HEK293 (cell line): ENCODE data around the gene SLC31A1.

Experiments
- CTCF ChIA-PET: fragments of 350-600 bp; formaldehyde crosslinking; extraction: SDS; loops from one replicate; lab custom pipeline; 2021; ENCODE audit warnings: antibody characterized with exemption; lab: Yijun Ruan, JAX
- POLR2A ChIA-PET: fragments of 300-600 bp; formaldehyde crosslinking; extraction: SDS; loops from one replicate; lab custom pipeline; 2020; ENCODE audit warnings: antibody characterized with exemption, inconsistent platforms; lab: Yijun Ruan, JAX
- H3K27ac ChIP-seq: fragments of 200-500 bp; sonication (Bioruptor generic); 2 replicates; pipeline ENCODE4 v1.5.1; 2014; ENCODE audit warnings: low read depth, low read length, control low read depth, inconsistent platforms; ENCODE audit errors: extremely low read depth
- H3K36me3 ChIP-seq, 2 experiments: fragments of 200-500 bp in 1 of 2; sonication (Bioruptor generic) in 1 of 2; 1 replicate in 1 of 2; 2 replicates in 1 of 2; pipeline ENCODE4 v1.5.1; 2014 to 2017; ENCODE audit warnings: inconsistent platforms in 2 of 2, low read length in 2 of 2; ENCODE audit not compliant: control insufficient read depth in 2 of 2, insufficient read depth in 1 of 2
- H3K4me1 ChIP-seq: fragments of 200-500 bp; sonication (Bioruptor generic); 2 replicates; pipeline ENCODE4 v1.5.1; 2014; ENCODE audit warnings: mild to moderate bottlenecking, low read length, inconsistent platforms; ENCODE audit not compliant: control insufficient read depth, insufficient read depth
- H3K4me3 ChIP-seq: 2 replicates; pipeline ENCODE4 v1.5.1; 2011; ENCODE audit warnings: low read depth, mild to moderate bottlenecking, control low read depth, low read length, moderate library complexity
- H3K9me3 ChIP-seq: fragments of 200-500 bp; sonication (Bioruptor generic); 2 replicates; pipeline ENCODE4 v1.5.1; 2014; ENCODE audit warnings: low read depth, low read length, inconsistent platforms; ENCODE audit not compliant: control insufficient read depth, insufficient read depth
- GLI4 ChIP-seq: fragments of 450-650 bp; formaldehyde crosslinking; IDR thresholded peaks from 2 replicates; pipeline ENCODE4 v1.5.1; 2016; ENCODE audit warnings: missing biosample characterization, missing genetic modification characterization
- IKZF3 ChIP-seq: fragments of 450-650 bp; IDR thresholded peaks from 2 replicates; pipeline ENCODE4 v1.5.0; 2018; ENCODE audit warnings: missing biosample characterization, mild to moderate bottlenecking, missing genetic modification characterization, moderate library complexity
- OSR2 ChIP-seq: fragments of 450-650 bp; formaldehyde crosslinking; IDR thresholded peaks from 2 replicates; pipeline ENCODE4 v1.5.1; 2016; ENCODE audit warnings: missing biosample characterization, missing genetic modification characterization
- OVOL3 ChIP-seq: fragments of 450-650 bp; formaldehyde crosslinking; IDR thresholded peaks from 2 replicates; pipeline ENCODE4 v1.5.1; 2016; ENCODE audit warnings: missing biosample characterization, missing genetic modification characterization
- SP2 ChIP-seq: fragments of 450-650 bp; formaldehyde crosslinking; IDR thresholded peaks from 2 replicates; pipeline ENCODE4 v1.5.1; 2016; ENCODE audit warnings: missing biosample characterization, missing genetic modification characterization
- YY2 ChIP-seq: fragments of 450-650 bp; formaldehyde crosslinking; IDR thresholded peaks from 2 replicates; pipeline ENCODE4 v1.5.1; 2016; ENCODE audit warnings: missing biosample characterization, missing genetic modification characterization
- ZBTB11 ChIP-seq: fragments of 450-650 bp; formaldehyde crosslinking; conservative IDR thresholded peaks from 2 replicates; pipeline ENCODE4 v1.5.1; 2016; ENCODE audit warnings: low read depth, missing biosample characterization, missing genetic modification characterization
- ZBTB20 ChIP-seq: fragments of 450-650 bp; formaldehyde crosslinking; IDR thresholded peaks from 2 replicates; pipeline ENCODE4 v1.5.1; 2016; ENCODE audit warnings: missing biosample characterization, missing genetic modification characterization
- ZBTB48 ChIP-seq: fragments of 450-650 bp; formaldehyde crosslinking; IDR thresholded peaks from 2 replicates; pipeline ENCODE4 v1.5.1; 2016; ENCODE audit warnings: missing biosample characterization, missing genetic modification characterization
- ZNF146 ChIP-seq: fragments of 450-650 bp; formaldehyde crosslinking; IDR thresholded peaks from 2 replicates; pipeline ENCODE4 v1.5.1; 2016; ENCODE audit warnings: missing biosample characterization, missing genetic modification characterization
- ZNF174 ChIP-seq: fragments of 450-650 bp; formaldehyde crosslinking; IDR thresholded peaks from 2 replicates; pipeline ENCODE4 v1.5.0; 2017; ENCODE audit warnings: missing biosample characterization, mild to moderate bottlenecking, missing genetic modification characterization
- ZNF23 ChIP-seq: fragments of 450-650 bp; formaldehyde crosslinking; IDR thresholded peaks from 2 replicates; pipeline ENCODE4 v1.5.1; 2016; ENCODE audit warnings: missing biosample characterization, missing genetic modification characterization, borderline replicate concordance
- ZNF248 ChIP-seq: fragments of 450-650 bp; formaldehyde crosslinking; IDR thresholded peaks from 2 replicates; pipeline ENCODE4 v1.5.1; 2017; ENCODE audit warnings: missing biosample characterization, missing genetic modification characterization
- ZNF324 ChIP-seq: fragments of 450-650 bp; formaldehyde crosslinking; IDR thresholded peaks from 2 replicates; pipeline ENCODE4 v1.5.1; 2016; ENCODE audit warnings: missing biosample characterization, missing genetic modification characterization
- ZNF341 ChIP-seq: fragments of 450-650 bp; formaldehyde crosslinking; IDR thresholded peaks from 2 replicates; pipeline ENCODE4; 2016; ENCODE audit warnings: low read depth, missing biosample characterization, missing genetic modification characterization
- ZNF354C ChIP-seq: fragments of 450-650 bp; formaldehyde crosslinking; IDR thresholded peaks from 2 replicates; pipeline ENCODE4 v1.5.1; 2016; ENCODE audit warnings: missing biosample characterization, missing genetic modification characterization, low read depth, borderline replicate concordance
- ZNF37A ChIP-seq: fragments of 450-650 bp; IDR thresholded peaks from 2 replicates; pipeline ENCODE4 v1.5.1; 2018; ENCODE audit warnings: missing biosample characterization, missing genetic modification characterization
- ZNF433 ChIP-seq: fragments of 450-650 bp; formaldehyde crosslinking; IDR thresholded peaks from 2 replicates; pipeline ENCODE4 v1.5.1; 2016; ENCODE audit warnings: missing biosample characterization, missing genetic modification characterization, low read depth
- ZNF521 ChIP-seq: fragments of 450-650 bp; formaldehyde crosslinking; IDR thresholded peaks from 2 replicates; pipeline ENCODE4 v1.5.1; 2017; ENCODE audit warnings: missing biosample characterization, mild to moderate bottlenecking, missing genetic modification characterization
- ZNF530 ChIP-seq: fragments of 450-650 bp; formaldehyde crosslinking; IDR thresholded peaks from 2 replicates; pipeline ENCODE4 v1.5.1; 2016; ENCODE audit warnings: low read depth, missing biosample characterization, missing genetic modification characterization
- ZNF623 ChIP-seq: fragments of 450-650 bp; formaldehyde crosslinking; IDR thresholded peaks from 2 replicates; pipeline ENCODE4 v1.5.1; 2016; ENCODE audit warnings: missing biosample characterization, missing genetic modification characterization
- ZNF670 ChIP-seq: fragments of 450-650 bp; formaldehyde crosslinking; IDR thresholded peaks from 2 replicates; pipeline ENCODE4 v1.5.1; 2016; ENCODE audit warnings: missing biosample characterization, missing genetic modification characterization, low read depth
- ZNF707 ChIP-seq: fragments of 450-650 bp; formaldehyde crosslinking; IDR thresholded peaks from 2 replicates; pipeline ENCODE4 v1.5.1; 2016; ENCODE audit warnings: missing biosample characterization, missing genetic modification characterization
- ZSCAN23 ChIP-seq: fragments of 450-650 bp; formaldehyde crosslinking; IDR thresholded peaks from 2 replicates; pipeline ENCODE4 v1.5.1; 2016; ENCODE audit warnings: missing biosample characterization, missing genetic modification characterization
- TF ChIP-seq, protein P1 (sequence below): fragments of 450-650 bp; formaldehyde crosslinking; IDR thresholded peaks from 2 replicates; pipeline ENCODE4 v1.5.1; 2016; ENCODE audit warnings: missing biosample characterization, missing genetic modification characterization
- TF ChIP-seq, protein P2 (sequence below): fragments of 450-650 bp; formaldehyde crosslinking; IDR thresholded peaks from 2 replicates; pipeline ENCODE4 v1.5.1; 2017; ENCODE audit warnings: missing biosample characterization, mild to moderate bottlenecking, missing genetic modification characterization, moderate library complexity
- TF ChIP-seq, protein P3 (sequence below): fragments of 450-650 bp; formaldehyde crosslinking; IDR thresholded peaks from 2 replicates; pipeline ENCODE4; 2016; ENCODE audit warnings: missing biosample characterization, missing genetic modification characterization
- TF ChIP-seq, protein P4 (sequence below): fragments of 450-650 bp; formaldehyde crosslinking; IDR thresholded peaks from 2 replicates; pipeline ENCODE4 v1.5.1; 2016; ENCODE audit warnings: missing biosample characterization, missing genetic modification characterization, low read depth

Gene SLC31A1

DNA sequence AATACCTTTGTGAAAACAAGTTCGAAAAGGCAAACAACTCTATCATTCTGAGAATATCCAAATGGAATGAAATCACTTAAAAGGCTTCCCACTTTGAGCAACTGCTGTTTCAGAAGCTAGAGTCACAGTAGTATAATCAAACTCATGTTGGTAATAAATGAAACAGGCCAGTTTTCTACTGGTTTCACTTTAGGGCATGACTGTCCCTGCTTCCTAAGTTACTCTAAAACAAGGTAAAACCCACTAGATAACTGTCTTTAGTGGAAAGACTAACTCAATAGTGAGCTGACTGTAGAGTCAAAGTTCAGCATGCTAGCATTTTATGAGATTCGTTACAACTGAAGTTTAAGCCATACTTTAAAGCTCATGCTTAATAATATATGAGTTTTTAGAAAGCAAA is 48.0 kb downstream of the SLC31A1 start:
- TF ChIP-seq SP2 (tag by site-specific recombination) (no peak), ZNF146 (tag by site-specific recombination) (no peak), ZBTB20 (tag by site-specific recombination) (no peak), ZNF23 (no peak), OSR2 (tag by site-specific recombination) (no peak), GLI4 (tag by site-specific recombination) (no peak), OVOL3 (tag by site-specific recombination) (no peak), ZSCAN23 (no peak), ZNF707 (no peak), ZNF670 (no peak), YY2 (no peak), ZNF521 (tag by site-specific recombination) (no peak), ZNF248 (tag by site-specific recombination) (no peak), ZNF530 (tag by site-specific recombination) (no peak)
- peaks cover 17 to 73% of the 10 kb centered on the region in 2 experiments for H3K36me3 ChIP-seq
- CTCF ChIA-PET, result interaction anchor here (0.9 to 1.2 kb wide), 3 partner anchors 42 to 386 kb away, joined by 3 to 6 read pairs (median 5); no protein-coding TSS in a partner anchor
- 0 out of 2 replicates have a peak, but pooled peaks cover 3% of the 10 kb centered on the region for H3K4me1 ChIP-seq
- no peaks in the 10 kb centered on the region for H3K9me3 ChIP-seq
- no peak overlapping the region for H3K27ac ChIP-seq
- H3K4me3 ChIP-seq, result no peak overlapping the region
- POLR2A ChIA-PET, result interaction anchor here (1.0 kb wide), 1 partner anchor 141 kb away, joined by 3 read pairs; the partner anchor contains the start of genes C9orf43 and POLE3

- H3K4me1 ChIP-seq, result 0 out of 2 replicates have a peak, but pooled peaks cover 3% of the 10 kb centered on the region
- no peak overlapping the region for H3K27ac ChIP-seq
- H3K9me3 ChIP-seq, result no peaks in the 10 kb centered on the region
- H3K4me3 ChIP-seq, result no peak overlapping the region
- CTCF ChIA-PET, result interaction anchor here (0.5 to 1.2 kb wide), 4 partner anchors 42 to 385 kb away, joined by 3 to 6 read pairs (median 4); no protein-coding TSS in a partner anchor
- POLR2A ChIA-PET, result interaction anchor here (1.0 kb wide), 1 partner anchor 140 kb away, joined by 3 read pairs; the partner anchor contains the start of genes C9orf43 and POLE3
- H3K36me3 ChIP-seq, result peaks cover 17 to 71% of the 10 kb centered on the region in 2 experiments
- TF ChIP-seq IKZF3 (tag by site-specific recombination) (no peak), ZNF341 (tag by site-specific recombination) (no peak), ZNF354C (tag by site-specific recombination) (no peak), ZNF37A (tag by site-specific recombination) (no peak), ZBTB48 (tag by site-specific recombination) (no peak), ZBTB11 (no peak), ZNF623 (tag by site-specific recombination) (no peak), ZNF174 (tag by site-specific recombination) (no peak), ZNF433 (tag by site-specific recombination) (no peak), ZNF324 (tag by site-specific recombination) (no peak)
- TF ChIP-seq, protein P1, sequence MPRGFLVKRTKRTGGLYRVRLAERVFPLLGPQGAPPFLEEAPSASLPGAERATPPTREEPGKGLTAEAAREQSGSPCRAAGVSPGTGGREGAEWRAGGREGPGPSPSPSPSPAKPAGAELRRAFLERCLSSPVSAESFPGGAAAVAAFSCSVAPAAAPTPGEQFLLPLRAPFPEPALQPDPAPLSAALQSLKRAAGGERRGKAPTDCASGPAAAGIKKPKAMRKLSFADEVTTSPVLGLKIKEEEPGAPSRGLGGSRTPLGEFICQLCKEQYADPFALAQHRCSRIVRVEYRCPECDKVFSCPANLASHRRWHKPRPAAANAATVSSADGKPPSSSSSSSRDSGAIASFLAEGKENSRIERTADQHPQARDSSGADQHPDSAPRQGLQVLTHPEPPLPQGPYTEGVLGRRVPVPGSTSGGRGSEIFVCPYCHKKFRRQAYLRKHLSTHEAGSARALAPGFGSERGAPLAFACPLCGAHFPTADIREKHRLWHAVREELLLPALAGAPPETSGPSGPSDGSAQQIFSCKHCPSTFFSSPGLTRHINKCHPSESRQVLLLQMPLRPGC (tag by site-specific recombination), result no peak
- TF ChIP-seq, protein P2, sequence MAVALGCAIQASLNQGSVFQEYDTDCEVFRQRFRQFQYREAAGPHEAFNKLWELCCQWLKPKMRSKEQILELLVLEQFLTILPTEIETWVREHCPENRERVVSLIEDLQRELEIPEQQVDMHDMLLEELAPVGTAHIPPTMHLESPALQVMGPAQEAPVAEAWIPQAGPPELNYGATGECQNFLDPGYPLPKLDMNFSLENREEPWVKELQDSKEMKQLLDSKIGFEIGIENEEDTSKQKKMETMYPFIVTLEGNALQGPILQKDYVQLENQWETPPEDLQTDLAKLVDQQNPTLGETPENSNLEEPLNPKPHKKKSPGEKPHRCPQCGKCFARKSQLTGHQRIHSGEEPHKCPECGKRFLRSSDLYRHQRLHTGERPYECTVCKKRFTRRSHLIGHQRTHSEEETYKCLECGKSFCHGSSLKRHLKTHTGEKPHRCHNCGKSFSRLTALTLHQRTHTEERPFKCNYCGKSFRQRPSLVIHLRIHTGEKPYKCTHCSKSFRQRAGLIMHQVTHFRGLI (tag by site-specific recombination), result no peak
- TF ChIP-seq, protein P3, sequence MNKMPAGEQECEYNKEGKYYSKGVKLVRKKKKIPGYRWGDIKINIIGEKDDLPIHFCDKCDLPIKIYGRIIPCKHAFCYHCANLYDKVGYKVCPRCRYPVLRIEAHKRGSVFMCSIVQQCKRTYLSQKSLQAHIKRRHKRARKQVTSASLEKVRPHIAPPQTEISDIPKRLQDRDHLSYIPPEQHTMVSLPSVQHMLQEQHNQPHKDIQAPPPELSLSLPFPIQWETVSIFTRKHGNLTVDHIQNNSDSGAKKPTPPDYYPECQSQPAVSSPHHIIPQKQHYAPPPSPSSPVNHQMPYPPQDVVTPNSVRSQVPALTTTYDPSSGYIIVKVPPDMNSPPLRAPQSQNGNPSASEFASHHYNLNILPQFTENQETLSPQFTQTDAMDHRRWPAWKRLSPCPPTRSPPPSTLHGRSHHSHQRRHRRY (tag by site-specific recombination), result no peak
- TF ChIP-seq, protein P4, sequence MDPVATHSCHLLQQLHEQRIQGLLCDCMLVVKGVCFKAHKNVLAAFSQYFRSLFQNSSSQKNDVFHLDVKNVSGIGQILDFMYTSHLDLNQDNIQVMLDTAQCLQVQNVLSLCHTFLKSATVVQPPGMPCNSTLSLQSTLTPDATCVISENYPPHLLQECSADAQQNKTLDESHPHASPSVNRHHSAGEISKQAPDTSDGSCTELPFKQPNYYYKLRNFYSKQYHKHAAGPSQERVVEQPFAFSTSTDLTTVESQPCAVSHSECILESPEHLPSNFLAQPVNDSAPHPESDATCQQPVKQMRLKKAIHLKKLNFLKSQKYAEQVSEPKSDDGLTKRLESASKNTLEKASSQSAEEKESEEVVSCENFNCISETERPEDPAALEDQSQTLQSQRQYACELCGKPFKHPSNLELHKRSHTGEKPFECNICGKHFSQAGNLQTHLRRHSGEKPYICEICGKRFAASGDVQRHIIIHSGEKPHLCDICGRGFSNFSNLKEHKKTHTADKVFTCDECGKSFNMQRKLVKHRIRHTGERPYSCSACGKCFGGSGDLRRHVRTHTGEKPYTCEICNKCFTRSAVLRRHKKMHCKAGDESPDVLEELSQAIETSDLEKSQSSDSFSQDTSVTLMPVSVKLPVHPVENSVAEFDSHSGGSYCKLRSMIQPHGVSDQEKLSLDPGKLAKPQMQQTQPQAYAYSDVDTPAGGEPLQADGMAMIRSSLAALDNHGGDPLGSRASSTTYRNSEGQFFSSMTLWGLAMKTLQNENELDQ (tag by site-specific recombination), result no peak
These were observed 48.5 kb downstream of the SLC31A1 start for GRCh38 chr9:113269871-113270270.
